GM20000 (cell line): Measurements from ENCODE around the gene GSTO1.

Experiments
- DNase-seq: peaks from one replicate; pipeline ENCODE4 v3.0.0; 2012; ENCODE audit warnings: low spot score
- TF ChIP-seq, protein P1 (sequence below): IDR thresholded peaks from 2 replicates; pipeline ENCODE4 v1.5.1; 2012; ENCODE audit warnings: mild to moderate bottlenecking, control low read depth; ENCODE audit errors: extremely low read depth, missing control alignments

GSTO1 gene

DNA sequence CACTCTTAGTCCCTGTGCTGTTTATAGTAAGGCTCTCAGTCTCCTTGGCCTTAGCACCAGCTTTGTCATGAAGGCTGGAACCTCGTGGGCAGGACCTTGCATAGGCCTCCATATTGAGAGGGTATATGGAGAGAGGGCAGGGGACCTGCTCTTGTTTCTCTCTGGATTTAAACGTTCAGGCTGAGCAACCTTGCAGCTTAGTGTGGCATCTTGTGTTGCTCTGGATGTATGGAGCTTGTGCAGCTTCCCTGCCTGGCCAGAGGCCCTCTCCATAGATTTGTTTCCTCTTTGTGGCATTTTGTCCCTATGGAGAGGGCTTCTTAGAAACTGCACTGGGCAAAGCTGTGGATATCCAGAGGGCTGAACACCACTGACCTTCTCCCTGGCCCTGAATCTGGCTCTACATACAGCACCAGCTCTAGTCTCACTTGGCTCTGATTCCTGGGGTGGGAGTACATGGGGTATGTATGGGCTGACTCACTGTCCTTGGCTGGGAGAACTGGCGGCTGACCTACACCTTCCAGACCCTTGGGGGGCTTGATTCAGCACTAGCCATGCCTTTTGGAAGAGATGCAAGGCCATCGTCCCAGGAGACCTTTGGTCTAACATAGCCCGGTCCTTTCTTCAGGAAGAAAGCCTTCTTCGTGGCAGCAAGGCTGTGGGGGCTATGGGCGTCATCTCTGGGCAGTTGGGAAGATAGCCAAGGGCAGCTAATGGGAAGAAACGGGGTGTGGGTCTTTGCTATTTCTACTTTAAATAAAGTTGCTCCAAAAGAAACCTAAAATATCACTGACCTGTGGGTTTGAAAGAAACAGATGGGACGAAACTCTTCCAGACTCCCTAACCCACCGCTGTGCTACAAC lies 53.1 kb downstream of the GSTO1 start:
- TF ChIP-seq, protein P1, sequence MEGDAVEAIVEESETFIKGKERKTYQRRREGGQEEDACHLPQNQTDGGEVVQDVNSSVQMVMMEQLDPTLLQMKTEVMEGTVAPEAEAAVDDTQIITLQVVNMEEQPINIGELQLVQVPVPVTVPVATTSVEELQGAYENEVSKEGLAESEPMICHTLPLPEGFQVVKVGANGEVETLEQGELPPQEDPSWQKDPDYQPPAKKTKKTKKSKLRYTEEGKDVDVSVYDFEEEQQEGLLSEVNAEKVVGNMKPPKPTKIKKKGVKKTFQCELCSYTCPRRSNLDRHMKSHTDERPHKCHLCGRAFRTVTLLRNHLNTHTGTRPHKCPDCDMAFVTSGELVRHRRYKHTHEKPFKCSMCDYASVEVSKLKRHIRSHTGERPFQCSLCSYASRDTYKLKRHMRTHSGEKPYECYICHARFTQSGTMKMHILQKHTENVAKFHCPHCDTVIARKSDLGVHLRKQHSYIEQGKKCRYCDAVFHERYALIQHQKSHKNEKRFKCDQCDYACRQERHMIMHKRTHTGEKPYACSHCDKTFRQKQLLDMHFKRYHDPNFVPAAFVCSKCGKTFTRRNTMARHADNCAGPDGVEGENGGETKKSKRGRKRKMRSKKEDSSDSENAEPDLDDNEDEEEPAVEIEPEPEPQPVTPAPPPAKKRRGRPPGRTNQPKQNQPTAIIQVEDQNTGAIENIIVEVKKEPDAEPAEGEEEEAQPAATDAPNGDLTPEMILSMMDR, result no peak
- no peak for DNase-seq

DNA sequence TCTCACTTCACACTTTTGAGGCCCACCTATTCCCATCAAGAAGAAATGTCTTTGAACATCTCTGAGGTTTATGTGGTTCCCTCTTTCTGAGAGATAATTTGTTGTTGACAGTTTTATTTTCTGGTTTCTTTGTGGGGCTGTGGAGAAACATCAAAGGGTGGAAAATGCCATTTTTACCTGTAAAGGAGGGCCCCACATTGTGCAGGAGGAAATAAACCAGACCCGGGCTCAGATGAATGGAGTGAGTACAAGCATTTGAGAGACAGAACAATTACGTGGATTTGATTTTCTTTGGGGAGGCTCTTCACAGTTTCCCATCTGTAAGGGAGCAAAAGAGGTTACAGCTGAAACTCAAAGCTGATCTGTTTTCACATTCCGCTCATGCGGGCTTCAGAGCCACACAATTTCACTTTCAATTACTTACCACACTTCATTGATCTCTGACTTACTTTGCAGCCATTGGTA lies 53.8 kb downstream of the GSTO1 start:
- DNase-seq, result peak; percentile 77
- TF ChIP-seq, protein P1, result no peak

DNA sequence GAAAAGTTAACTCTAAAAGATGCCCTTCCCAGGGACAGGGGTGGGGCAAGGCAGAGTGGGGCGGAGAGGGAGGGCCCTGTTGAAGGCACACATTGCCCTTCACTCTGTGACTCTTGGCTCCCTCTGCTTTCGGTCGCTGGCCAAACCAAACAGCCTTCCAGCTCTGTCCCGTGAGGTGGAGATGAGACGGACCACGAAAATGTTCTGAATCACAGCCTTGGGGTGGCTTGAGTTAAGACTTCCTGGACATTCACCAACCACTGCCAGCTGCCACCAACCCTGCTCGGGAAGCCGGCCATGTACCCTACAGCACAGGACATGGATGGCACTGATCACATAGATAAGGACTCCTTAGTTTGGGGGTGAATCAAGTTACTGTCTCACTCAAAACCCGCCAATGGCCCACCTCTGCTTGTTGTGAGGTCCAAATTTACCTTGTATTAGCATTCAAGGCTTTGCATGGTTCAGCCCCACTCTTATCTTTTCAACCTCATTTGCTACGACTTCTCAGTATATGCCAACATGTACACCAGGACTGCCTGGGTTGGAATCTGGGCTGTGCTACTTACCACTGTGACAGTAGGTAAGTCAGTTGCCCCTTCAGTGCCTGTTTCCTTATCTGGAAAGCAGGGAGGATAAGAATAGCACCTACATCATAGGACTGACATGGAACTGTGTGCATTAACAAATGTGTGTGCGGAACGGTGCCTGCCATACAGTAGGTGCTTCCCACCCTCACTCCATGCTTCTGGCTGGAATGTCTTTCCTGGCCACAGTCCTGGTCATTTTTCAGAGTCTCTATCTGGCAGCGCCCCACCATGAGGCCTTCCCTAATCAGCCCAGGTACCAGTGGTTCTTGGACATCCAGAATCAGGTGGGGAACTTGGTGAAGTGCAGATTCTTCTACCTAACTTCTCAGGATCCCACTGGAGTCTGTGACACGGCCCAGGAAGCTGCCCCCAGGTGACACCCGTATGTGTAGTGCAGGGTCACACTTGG lies 55.6 kb downstream of the GSTO1 start:
- TF ChIP-seq, protein P1, result no peak
- no peak for DNase-seq

DNA sequence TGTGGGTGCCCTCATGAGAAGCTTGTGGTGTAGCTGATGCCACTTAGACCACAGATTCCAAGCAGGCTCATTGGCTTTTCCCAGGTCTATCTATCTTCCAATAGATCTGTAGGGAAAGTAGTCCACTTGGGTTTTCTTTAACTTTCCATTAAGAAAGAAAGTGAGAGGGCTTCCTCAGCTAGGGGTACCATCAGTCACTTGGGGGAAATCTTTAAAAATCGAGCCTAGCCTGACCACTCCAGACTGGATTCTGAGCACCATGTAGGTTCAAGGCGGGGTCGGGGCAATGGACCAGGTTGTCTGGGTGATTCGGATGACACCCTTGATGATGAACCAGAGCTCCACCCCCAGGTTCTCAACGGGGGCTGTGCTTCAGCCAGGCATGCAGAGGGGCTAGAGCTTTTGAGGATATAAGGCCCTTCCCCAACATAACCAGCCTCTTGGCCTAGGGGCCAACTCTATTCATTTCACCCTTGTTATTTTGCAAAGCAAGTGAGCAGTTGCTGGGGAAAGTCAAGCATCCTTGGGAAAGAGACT lies 56.6 kb downstream of the GSTO1 start:
- TF ChIP-seq, protein P1, result no peak

DNA sequence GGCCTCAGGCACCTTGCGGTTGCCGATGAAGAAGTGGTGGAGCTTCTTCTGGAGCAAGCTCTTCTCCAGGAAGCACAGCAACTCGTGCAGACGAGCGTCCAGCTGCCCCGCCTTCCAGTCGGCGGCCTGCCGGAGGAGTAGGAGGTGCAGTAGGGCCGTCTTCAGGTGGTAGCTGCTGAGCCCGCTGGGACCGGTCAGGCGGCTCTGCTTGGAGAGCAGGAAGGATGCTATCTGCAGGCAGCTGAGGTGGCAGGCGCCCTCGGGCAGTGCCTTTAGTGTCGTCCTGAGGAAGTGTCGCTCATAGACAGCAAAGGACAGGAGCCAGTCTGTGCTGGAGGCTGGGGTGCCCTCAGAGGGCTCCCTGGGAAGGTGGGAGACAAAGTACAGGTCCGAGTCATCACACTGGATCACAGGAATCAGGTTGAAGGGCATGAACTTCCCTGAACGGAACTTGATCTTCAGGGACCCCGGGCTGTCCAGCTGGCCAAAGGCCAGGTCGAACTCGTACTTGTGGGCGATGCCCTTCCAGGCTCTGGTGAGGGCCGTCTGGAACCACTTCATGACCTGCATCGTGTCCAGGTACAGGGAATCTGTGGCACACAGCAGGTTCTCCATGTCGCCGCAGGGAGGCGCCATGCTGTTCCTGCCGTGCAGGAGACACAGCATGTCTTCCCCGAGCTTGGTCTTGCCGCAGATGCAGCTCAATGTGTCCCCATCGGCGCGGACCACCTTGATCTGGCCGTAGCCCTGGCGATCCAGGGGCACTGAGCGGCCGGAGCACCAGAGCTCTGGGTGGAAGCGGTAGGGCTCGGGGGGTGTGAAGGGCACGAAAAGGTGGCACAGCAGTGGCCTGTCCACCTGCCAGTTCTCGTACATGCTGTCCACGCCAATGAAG lies 60.1 kb downstream of the GSTO1 start:
- TF ChIP-seq, protein P1, result no peak
- DNase-seq, result no peak

More for the DNA sequence above, 56.6 kb downstream of the GSTO1 start:
- DNase-seq, result no peak

DNA sequence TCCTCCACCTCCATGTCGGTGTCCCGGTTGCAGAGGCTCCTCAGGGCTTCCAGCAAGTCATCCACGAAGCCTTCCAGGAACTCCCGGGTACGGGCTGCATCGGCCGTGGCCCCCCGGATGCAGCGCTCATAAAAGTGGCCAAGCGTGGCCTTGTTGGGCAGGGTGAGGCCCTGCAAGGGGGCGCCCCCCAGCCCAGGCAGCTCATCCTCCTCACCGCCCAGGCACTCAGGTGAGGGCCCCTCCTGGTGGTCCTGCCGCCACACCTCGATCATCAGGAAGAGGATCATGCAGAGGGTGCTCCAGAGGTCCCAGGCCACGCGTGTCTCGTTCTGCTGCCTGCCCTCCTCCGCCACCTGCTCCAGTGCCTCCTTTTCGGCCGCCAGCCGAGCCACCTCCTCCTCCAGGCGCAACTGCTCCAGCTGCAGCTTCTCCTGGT lies 60.8 kb downstream of the GSTO1 start:
- DNase-seq, result no peak
- TF ChIP-seq, protein P1, result no peak
